ENCODE measurements around the gene CPE.

Gene CPE

DNA sequence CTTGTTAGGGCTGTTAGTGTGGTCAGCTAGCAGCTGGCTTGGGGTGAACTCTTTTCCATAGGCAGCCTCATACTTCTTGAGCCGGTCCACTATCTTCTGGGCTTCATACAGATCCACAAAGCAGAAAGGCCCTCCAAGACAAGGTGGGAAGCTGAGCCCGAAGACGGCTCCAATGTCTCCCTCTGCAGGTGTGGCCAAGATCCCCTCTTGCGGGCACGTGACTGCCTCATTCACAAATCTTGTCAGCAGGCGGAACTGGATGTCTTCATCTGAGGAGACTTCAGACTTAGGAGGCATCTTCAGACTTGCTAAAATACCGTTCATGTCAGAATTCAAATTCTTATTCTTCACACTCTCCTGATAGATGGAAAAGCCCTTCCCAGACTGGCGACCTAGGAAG is 25.3 kb downstream of the CPE start:
- no peak for ATAC-seq

DNA sequence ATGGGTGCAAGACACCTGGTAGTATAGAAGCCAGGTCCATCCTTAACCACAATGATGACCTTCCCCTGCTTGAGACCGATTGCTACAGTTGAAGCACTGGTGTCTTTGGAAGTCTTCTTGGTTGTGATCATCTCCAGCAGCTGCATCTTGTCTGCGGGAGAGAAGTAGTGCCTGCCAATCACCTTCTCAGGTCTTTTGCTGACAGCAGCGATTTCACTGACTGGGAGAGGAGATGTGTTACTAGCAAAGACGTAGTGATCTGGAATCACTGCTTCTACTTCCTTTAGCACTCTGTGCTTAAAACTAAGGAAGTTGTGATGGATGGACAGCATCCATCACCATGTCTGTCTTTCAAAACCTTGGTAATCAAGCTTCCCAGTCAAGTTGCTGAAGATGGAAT is 25.9 kb downstream of the CPE start:
- TF ChIP-seq BACH2 (CRISPR knock-in tag; IDR thresholded peaks at IDR 0.05; ENCODE audit: borderline replicate concordance) (no peak), ARNTL (CRISPR knock-in tag; IDR thresholded peaks at IDR 0.05; ENCODE audit: borderline replicate concordance, low read depth) (no peak), ESRRG (CRISPR knock-in tag; IDR thresholded peaks at IDR 0.05) (no peak), OSR1 (CRISPR knock-in tag; IDR thresholded peaks at IDR 0.05) (no peak), SNAI2 (CRISPR knock-in tag; IDR thresholded peaks at IDR 0.05) (no peak), ZFP3 (CRISPR knock-in tag; IDR thresholded peaks at IDR 0.05) (no peak), PPARA (CRISPR knock-in tag; IDR thresholded peaks at IDR 0.05; ENCODE audit: borderline replicate concordance) (no peak), GLIS3 (CRISPR knock-in tag; IDR thresholded peaks at IDR 0.05) (no peak), CSDC2 (CRISPR knock-in tag; IDR thresholded peaks at IDR 0.05) (no peak), ZNF565 (CRISPR knock-in tag; conservative IDR thresholded peaks at IDR 0.05; ENCODE audit: low read depth) (no peak), ISL1 (CRISPR knock-in tag; IDR thresholded peaks at IDR 0.05) (no peak), TOX (CRISPR knock-in tag; IDR thresholded peaks at IDR 0.05; ENCODE audit: borderline replicate concordance) (no peak), ZC3H10 (CRISPR knock-in tag; IDR thresholded peaks at IDR 0.05) (no peak), TCF4 (CRISPR knock-in tag; IDR thresholded peaks at IDR 0.05; ENCODE audit: borderline replicate concordance) (no peak)
- TF ChIP-seq, protein P1, sequence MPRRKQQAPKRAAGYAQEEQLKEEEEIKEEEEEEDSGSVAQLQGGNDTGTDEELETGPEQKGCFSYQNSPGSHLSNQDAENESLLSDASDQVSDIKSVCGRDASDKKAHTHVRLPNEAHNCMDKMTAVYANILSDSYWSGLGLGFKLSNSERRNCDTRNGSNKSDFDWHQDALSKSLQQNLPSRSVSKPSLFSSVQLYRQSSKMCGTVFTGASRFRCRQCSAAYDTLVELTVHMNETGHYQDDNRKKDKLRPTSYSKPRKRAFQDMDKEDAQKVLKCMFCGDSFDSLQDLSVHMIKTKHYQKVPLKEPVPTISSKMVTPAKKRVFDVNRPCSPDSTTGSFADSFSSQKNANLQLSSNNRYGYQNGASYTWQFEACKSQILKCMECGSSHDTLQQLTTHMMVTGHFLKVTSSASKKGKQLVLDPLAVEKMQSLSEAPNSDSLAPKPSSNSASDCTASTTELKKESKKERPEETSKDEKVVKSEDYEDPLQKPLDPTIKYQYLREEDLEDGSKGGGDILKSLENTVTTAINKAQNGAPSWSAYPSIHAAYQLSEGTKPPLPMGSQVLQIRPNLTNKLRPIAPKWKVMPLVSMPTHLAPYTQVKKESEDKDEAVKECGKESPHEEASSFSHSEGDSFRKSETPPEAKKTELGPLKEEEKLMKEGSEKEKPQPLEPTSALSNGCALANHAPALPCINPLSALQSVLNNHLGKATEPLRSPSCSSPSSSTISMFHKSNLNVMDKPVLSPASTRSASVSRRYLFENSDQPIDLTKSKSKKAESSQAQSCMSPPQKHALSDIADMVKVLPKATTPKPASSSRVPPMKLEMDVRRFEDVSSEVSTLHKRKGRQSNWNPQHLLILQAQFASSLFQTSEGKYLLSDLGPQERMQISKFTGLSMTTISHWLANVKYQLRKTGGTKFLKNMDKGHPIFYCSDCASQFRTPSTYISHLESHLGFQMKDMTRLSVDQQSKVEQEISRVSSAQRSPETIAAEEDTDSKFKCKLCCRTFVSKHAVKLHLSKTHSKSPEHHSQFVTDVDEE (CRISPR knock-in tag; IDR thresholded peaks at IDR 0.05) = no peak
- TF ChIP-seq, protein P2, sequence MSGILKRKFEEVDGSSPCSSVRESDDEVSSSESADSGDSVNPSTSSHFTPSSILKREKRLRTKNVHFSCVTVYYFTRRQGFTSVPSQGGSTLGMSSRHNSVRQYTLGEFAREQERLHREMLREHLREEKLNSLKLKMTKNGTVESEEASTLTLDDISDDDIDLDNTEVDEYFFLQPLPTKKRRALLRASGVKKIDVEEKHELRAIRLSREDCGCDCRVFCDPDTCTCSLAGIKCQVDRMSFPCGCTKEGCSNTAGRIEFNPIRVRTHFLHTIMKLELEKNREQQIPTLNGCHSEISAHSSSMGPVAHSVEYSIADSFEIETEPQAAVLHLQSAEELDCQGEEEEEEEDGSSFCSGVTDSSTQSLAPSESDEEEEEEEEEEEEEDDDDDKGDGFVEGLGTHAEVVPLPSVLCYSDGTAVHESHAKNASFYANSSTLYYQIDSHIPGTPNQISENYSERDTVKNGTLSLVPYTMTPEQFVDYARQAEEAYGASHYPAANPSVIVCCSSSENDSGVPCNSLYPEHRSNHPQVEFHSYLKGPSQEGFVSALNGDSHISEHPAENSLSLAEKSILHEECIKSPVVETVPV (CRISPR knock-in tag; IDR thresholded peaks at IDR 0.05) = no peak
- TF ChIP-seq, protein P3, sequence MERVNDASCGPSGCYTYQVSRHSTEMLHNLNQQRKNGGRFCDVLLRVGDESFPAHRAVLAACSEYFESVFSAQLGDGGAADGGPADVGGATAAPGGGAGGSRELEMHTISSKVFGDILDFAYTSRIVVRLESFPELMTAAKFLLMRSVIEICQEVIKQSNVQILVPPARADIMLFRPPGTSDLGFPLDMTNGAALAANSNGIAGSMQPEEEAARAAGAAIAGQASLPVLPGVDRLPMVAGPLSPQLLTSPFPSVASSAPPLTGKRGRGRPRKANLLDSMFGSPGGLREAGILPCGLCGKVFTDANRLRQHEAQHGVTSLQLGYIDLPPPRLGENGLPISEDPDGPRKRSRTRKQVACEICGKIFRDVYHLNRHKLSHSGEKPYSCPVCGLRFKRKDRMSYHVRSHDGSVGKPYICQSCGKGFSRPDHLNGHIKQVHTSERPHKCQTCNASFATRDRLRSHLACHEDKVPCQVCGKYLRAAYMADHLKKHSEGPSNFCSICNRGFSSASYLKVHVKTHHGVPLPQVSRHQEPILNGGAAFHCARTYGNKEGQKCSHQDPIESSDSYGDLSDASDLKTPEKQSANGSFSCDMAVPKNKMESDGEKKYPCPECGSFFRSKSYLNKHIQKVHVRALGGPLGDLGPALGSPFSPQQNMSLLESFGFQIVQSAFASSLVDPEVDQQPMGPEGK (CRISPR knock-in tag; IDR thresholded peaks at IDR 0.05; ENCODE audit: borderline replicate concordance) = no peak
- TF ChIP-seq, protein P4, sequence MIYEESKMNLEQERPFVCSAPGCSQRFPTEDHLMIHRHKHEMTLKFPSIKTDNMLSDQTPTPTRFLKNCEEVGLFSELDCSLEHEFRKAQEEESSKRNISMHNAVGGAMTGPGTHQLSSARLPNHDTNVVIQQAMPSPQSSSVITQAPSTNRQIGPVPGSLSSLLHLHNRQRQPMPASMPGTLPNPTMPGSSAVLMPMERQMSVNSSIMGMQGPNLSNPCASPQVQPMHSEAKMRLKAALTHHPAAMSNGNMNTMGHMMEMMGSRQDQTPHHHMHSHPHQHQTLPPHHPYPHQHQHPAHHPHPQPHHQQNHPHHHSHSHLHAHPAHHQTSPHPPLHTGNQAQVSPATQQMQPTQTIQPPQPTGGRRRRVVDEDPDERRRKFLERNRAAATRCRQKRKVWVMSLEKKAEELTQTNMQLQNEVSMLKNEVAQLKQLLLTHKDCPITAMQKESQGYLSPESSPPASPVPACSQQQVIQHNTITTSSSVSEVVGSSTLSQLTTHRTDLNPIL (CRISPR knock-in tag; IDR thresholded peaks at IDR 0.05; ENCODE audit: low read depth) = no peak
- ATAC-seq = no peak

More for the DNA sequence above, 25.3 kb downstream of the CPE start:
- TF ChIP-seq, protein P2 (CRISPR knock-in tag; IDR thresholded peaks at IDR 0.05) = no peak
- no peak for TF ChIP-seq ZNF565 (CRISPR knock-in tag; conservative IDR thresholded peaks at IDR 0.05; ENCODE audit: low read depth)
- TF ChIP-seq RARB (CRISPR knock-in tag; IDR thresholded peaks at IDR 0.05) = no peak
- TF ChIP-seq ISL1 (CRISPR knock-in tag; IDR thresholded peaks at IDR 0.05) = no peak
- TF ChIP-seq TCF4 (CRISPR knock-in tag; IDR thresholded peaks at IDR 0.05; ENCODE audit: borderline replicate concordance) = no peak
- no peak for TF ChIP-seq TOX (CRISPR knock-in tag; IDR thresholded peaks at IDR 0.05; ENCODE audit: borderline replicate concordance)
- no peak for TF ChIP-seq SNAI2 (CRISPR knock-in tag; IDR thresholded peaks at IDR 0.05)
- TF ChIP-seq CSDC2 (CRISPR knock-in tag; IDR thresholded peaks at IDR 0.05) = no peak
- no peak for TF ChIP-seq ZC3H10 (CRISPR knock-in tag; IDR thresholded peaks at IDR 0.05)
- no peak for TF ChIP-seq ZFP30 (CRISPR knock-in tag; IDR thresholded peaks at IDR 0.05)
- TF ChIP-seq PPARA (CRISPR knock-in tag; IDR thresholded peaks at IDR 0.05; ENCODE audit: borderline replicate concordance) = no peak
- no peak for TF ChIP-seq GLIS3 (CRISPR knock-in tag; IDR thresholded peaks at IDR 0.05)
- TF ChIP-seq, protein P5, sequence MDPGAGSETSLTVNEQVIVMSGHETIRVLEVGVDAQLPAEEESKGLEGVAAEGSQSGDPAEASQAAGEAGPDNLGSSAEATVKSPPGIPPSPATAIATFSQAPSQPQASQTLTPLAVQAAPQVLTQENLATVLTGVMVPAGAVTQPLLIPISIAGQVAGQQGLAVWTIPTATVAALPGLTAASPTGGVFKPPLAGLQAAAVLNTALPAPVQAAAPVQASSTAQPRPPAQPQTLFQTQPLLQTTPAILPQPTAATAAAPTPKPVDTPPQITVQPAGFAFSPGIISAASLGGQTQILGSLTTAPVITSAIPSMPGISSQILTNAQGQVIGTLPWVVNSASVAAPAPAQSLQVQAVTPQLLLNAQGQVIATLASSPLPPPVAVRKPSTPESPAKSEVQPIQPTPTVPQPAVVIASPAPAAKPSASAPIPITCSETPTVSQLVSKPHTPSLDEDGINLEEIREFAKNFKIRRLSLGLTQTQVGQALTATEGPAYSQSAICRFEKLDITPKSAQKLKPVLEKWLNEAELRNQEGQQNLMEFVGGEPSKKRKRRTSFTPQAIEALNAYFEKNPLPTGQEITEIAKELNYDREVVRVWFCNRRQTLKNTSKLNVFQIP (CRISPR knock-in tag; IDR thresholded peaks at IDR 0.05; ENCODE audit: borderline replicate concordance, low read depth) = no peak
- no peak for TF ChIP-seq ESRRG (CRISPR knock-in tag; IDR thresholded peaks at IDR 0.05)
- TF ChIP-seq OSR1 (CRISPR knock-in tag; IDR thresholded peaks at IDR 0.05) = no peak
- TF ChIP-seq, protein P1 (CRISPR knock-in tag; IDR thresholded peaks at IDR 0.05) = no peak
- no peak for TF ChIP-seq BACH2 (CRISPR knock-in tag; IDR thresholded peaks at IDR 0.05; ENCODE audit: borderline replicate concordance)

Data from SK-N-SH treated with all-trans-retinoic acid at 6 μM for 48 hours (cell line).